OCI-LY1 (cell line): ENCODE data around the gene IQCN.

Experiments used
- H2AFZ ChIP-seq: fragments of 200-600 bp; sonication (generic), shearing (Covaris generic); 2 replicates; pipeline ENCODE4 v1.6.0; 2014; ENCODE audit warnings: antibody characterized with exemption, mild to moderate bottlenecking, low read length
- H3F3A ChIP-seq: fragments of 200-600 bp; sonication (generic), shearing (Covaris generic); 2 replicates; pipeline ENCODE4 v1.6.0; 2014; ENCODE audit warnings: mild to moderate bottlenecking, antibody characterized with exemption, low read length, moderate library complexity; ENCODE audit not compliant: insufficient read depth
- H3K27ac ChIP-seq: fragments of 200-600 bp; sonication (generic); 2 replicates; pipeline ENCODE4 v1.5.1; 2014; ENCODE audit warnings: low read length, mixed run types, mild to moderate bottlenecking, low read depth; ENCODE audit not compliant: poor library complexity, severe bottlenecking
- H3K27me3 ChIP-seq: fragments of 200-600 bp; sonication (generic); 2 replicates; pipeline ENCODE4 v1.6.0; 2014; ENCODE audit warnings: antibody characterized with exemption, mild to moderate bottlenecking, low read length, moderate library complexity; ENCODE audit not compliant: insufficient read depth
- H3K36me3 ChIP-seq: fragments of 200-600 bp; sonication (generic); 2 replicates; pipeline ENCODE4 v1.6.1; 2014; ENCODE audit warnings: mild to moderate bottlenecking, antibody characterized with exemption, low read length, moderate library complexity, mixed read lengths; ENCODE audit not compliant: insufficient read depth
- H3K4me1 ChIP-seq: fragments of 200-600 bp; sonication (generic); 2 replicates; pipeline ENCODE4 v1.5.1; 2014; ENCODE audit warnings: mild to moderate bottlenecking, low read length, moderate library complexity; ENCODE audit not compliant: insufficient read depth, severe bottlenecking
- H3K4me2 ChIP-seq: fragments of 200-600 bp; sonication (generic), shearing (Covaris generic); 2 replicates; pipeline ENCODE4 v1.6.1; 2014; ENCODE audit warnings: low read length
- H3K4me3 ChIP-seq: fragments of 200-600 bp; sonication (generic); 2 replicates; pipeline ENCODE4 v1.5.1; 2014; ENCODE audit warnings: low read length, low read depth, mild to moderate bottlenecking, mixed read lengths; ENCODE audit not compliant: poor library complexity, severe bottlenecking
- H3K79me2 ChIP-seq: fragments of 200-600 bp; shearing (Covaris generic); 2 replicates; pipeline ENCODE4 v1.6.1; 2016; ENCODE audit warnings: mixed run types, low read length, mixed read lengths; ENCODE audit not compliant: insufficient read depth
- H3K9ac ChIP-seq: fragments of 200-600 bp; sonication (generic), shearing (Covaris generic); 2 replicates; pipeline ENCODE4 v1.6.1; 2014; ENCODE audit warnings: mild to moderate bottlenecking, low read length, mixed read lengths
- H3K9me2 ChIP-seq: fragments of 200-600 bp; sonication (generic), shearing (Covaris generic); 2 replicates; pipeline ENCODE4 v1.6.1; 2014; ENCODE audit warnings: low read depth, mild to moderate bottlenecking, low read length, mixed read lengths
- H3K9me3 ChIP-seq: fragments of 200-600 bp; shearing (Covaris generic); 2 replicates; pipeline ENCODE4 v1.6.1; 2014; ENCODE audit warnings: low read length, mixed read lengths
- H4K20me1 ChIP-seq: fragments of 200-600 bp; sonication (generic), shearing (Covaris generic); 2 replicates; pipeline ENCODE4 v1.6.0; 2016; ENCODE audit warnings: mild to moderate bottlenecking, low read length; ENCODE audit not compliant: insufficient read depth
- CTCF ChIP-seq: fragments of 200-600 bp; sonication (generic), shearing (Covaris generic); IDR thresholded peaks from 2 replicates; pipeline ENCODE4 v1.5.1; 2017; ENCODE audit warnings: mild to moderate bottlenecking, antibody characterized with exemption, low read length, moderate library complexity, mixed read lengths
- EZH2 ChIP-seq: fragments of 200-600 bp; sonication (generic), shearing (Covaris generic); IDR thresholded peaks from 2 replicates; pipeline ENCODE4 v1.8.0; 2017; ENCODE audit warnings: borderline replicate concordance, mixed run types, mild to moderate bottlenecking, antibody characterized with exemption, low read length, moderate library complexity, mixed read lengths

IQCN gene

DNA sequence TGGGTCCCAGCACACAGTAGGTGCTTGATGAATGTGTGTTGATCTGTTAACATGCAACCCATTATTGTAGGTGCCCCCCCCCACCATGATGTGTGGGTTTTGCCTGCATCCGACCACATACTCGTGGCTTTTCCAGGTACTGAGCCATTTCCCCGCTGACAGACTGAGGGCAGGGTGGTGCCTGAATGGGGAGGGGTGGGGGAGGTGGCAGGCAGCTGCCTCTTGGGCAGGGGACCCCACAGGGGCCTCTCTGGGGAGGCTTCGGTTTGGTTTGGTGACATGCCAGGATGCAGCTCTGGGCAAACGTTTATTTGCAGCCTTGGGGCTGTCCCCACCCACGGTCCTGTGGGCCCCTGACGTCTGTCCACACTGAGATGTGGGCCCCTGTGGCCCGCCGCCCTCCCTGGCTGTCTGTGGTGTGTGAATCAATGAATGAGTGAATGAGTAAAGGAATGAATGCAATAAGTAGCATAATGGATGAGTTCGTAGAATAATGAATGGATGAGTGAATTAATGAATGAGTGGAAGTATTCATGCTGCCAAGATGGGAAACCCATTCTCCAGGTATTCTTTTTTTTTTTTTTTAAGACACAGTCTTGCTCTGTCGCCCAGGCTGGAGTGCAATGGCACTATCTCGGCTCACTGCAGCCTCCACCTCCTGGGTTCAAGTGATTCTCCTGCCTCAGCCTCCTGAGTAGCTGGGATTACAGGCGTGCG is 16.2 kb upstream of the IQCN start:
- H4K20me1 ChIP-seq = no peaks in the 10 kb centered on the region
- no peak overlapping the region for H3K27ac ChIP-seq
- H3F3A ChIP-seq = no peaks in the 10 kb centered on the region
- H3K4me2 ChIP-seq = no peak overlapping the region
- H3K9me3 ChIP-seq = no peaks in the 10 kb centered on the region
- H3K9me2 ChIP-seq = no peaks in the 10 kb centered on the region
- H3K4me1 ChIP-seq = peaks cover 18% of the 10 kb centered on the region
- TF ChIP-seq CTCF (no peak), EZH2 (no peak)
- H3K27me3 ChIP-seq = no peaks in the 10 kb centered on the region; the same call in 1 of the 2 replicates
- no peak overlapping the region for H3K9ac ChIP-seq
- no peak overlapping the region for H3K4me3 ChIP-seq
- no peaks in the 10 kb centered on the region for H3K36me3 ChIP-seq
- H2AFZ ChIP-seq = no peak overlapping the region
- no peaks in the 10 kb centered on the region for H3K79me2 ChIP-seq

DNA sequence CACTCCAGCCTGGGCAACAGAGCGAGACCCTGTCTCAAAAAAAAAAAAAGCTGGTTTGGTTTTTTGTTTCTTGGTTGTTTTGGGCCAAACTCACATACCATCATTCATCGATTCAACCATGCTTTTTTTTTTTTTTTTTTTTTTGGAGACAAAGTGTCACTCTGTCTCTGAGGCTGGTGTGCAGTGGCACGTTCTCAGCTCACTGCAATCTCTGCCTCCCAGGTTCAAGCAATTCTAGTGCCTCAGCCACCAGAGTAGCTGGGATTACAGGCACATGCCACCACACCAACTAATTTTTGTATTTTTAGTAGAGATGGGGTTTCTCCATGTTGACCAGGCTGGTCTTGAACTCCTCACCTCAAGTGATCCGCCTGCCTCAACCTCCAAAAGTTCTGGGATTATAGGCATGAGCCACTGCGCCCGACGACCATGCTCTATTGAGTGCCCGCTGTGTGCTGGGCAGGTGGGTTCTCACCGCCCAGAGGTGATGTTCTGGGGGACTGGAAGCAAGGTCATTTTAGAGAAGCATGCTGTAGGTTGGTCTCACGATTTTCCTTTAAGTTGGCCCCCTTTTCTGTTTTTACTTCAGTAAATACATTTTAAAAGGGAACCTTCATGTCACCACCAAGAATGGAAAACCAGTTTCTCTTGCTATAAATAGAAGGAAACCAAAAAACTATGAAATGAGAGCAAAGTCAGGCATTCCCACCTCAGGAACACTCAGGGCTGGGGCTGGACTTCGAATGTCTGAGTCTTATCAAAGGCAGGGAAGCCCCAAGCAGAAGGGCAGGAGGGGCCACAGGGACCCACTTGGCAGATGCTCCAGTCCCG is 15.4 kb upstream of the IQCN start:
- no peak overlapping the region for H3K27ac ChIP-seq
- no peaks in the 10 kb centered on the region for H3K36me3 ChIP-seq
- H3K4me3 ChIP-seq = no peak overlapping the region
- H2AFZ ChIP-seq = no peak overlapping the region
- TF ChIP-seq EZH2 (no peak), CTCF (no peak)
- no peaks in the 10 kb centered on the region for H4K20me1 ChIP-seq
- H3K9ac ChIP-seq = no peak overlapping the region
- peaks cover 18% of the 10 kb centered on the region for H3K4me1 ChIP-seq
- no peaks in the 10 kb centered on the region; the same call in 1 of the 2 replicates for H3K27me3 ChIP-seq
- H3K9me3 ChIP-seq = no peaks in the 10 kb centered on the region
- H3K4me2 ChIP-seq = no peak overlapping the region
- H3K79me2 ChIP-seq = no peaks in the 10 kb centered on the region
- no peaks in the 10 kb centered on the region for H3K9me2 ChIP-seq
- no peaks in the 10 kb centered on the region for H3F3A ChIP-seq

GRCh38 chr19:18287836-18288772 is 13.9 kb upstream of the IQCN start:
- no peak overlapping the region for H3K4me3 ChIP-seq
- no peak overlapping the region for H3K9ac ChIP-seq
- H3K27ac ChIP-seq = no peak overlapping the region
- H3K79me2 ChIP-seq = no peaks in the 10 kb centered on the region
- H3F3A ChIP-seq = no peaks in the 10 kb centered on the region
- no peaks in the 10 kb centered on the region for H3K36me3 ChIP-seq
- H3K4me1 ChIP-seq = peaks cover 17% of the 10 kb centered on the region
- no peaks in the 10 kb centered on the region; the same call in 1 of the 2 replicates for H3K27me3 ChIP-seq
- no peak overlapping the region for H2AFZ ChIP-seq
- TF ChIP-seq CTCF (no peak), EZH2 (no peak)
- no peaks in the 10 kb centered on the region for H3K9me2 ChIP-seq
- no peak overlapping the region for H3K4me2 ChIP-seq
- H4K20me1 ChIP-seq = no peaks in the 10 kb centered on the region
- H3K9me3 ChIP-seq = no peaks in the 10 kb centered on the region
